Activated T-helper 17 cell treated with anti-CD3 and anti-CD28 coated beads, Interleukin-2, amount 50 U/mL, for 72 hours (primary cell): ENCODE results near the gene PROSER3. TPM values are rescaled to one million over a fixed set of nuclear protein-coding genes. Genes with fewer than 3 reads are reported as not detected.
A peak's percentile ranks its signal among the peaks of the same experiment; 100 is the strongest.
"Not testable (repeated sequence)": the region's sequence is repeated elsewhere in the genome, so short reads cannot be mapped to it uniquely, and the experiment has no call there.

Source experiments
- ATAC-seq: fragments of 150-1000 bp; cut with Tn5 transposase; replicated peaks from 2 replicates; pipeline ENCODE4 v1.10.0; 2021; ENCODE audit warnings: mild to moderate bottlenecking, moderate library complexity
- H3K27ac Mint-ChIP-seq: one replicate; pipeline ENCODE4 v1.8.0; 2022; ENCODE audit warnings: mixed read lengths
- H3K27me3 Mint-ChIP-seq: one replicate; pipeline ENCODE4 v1.8.0; 2022; ENCODE audit warnings: mixed read lengths
- H3K36me3 Mint-ChIP-seq: one replicate; pipeline ENCODE4 v1.8.0; 2022; ENCODE audit warnings: low read depth, mild to moderate bottlenecking, mixed read lengths
- H3K4me1 Mint-ChIP-seq: one replicate; pipeline ENCODE4 v1.8.0; 2022; ENCODE audit warnings: mixed read lengths
- H3K4me3 Mint-ChIP-seq: one replicate; pipeline ENCODE4 v1.8.0; 2022; ENCODE audit warnings: mild to moderate bottlenecking, mixed read lengths
- H3K9me3 Mint-ChIP-seq: one replicate; pipeline ENCODE4 v1.8.0; 2022; ENCODE audit warnings: mixed read lengths
- total RNA-seq, 2 donors: library from RNA; stranded (reverse); gene quantifications; one replicate each; pipeline ENCODE4 v1.2.3, GENCODE V29; 2022

The PROSER3 gene
- total RNA-seq, 2 donors from 2014 or later = 28.4 to 31.2 TPM

- Mint-ChIP-seq H3K4me3 (peak overlapping the region; percentile 89), H3K4me1 (no peaks in the 10 kb centered on the region)
These were observed 39.5 kb upstream of the PROSER3 start for GRCh38 chr19:35718345-35719041.

GRCh38 chr19:35719402-35720162, 38.4 kb upstream of the PROSER3 start:
- peaks cover 92% of the 10 kb centered on the region for H3K36me3 Mint-ChIP-seq

More at GRCh38 chr19:35718345-35719041, 39.5 kb upstream of the PROSER3 start:
- peaks cover 92% of the 10 kb centered on the region for H3K36me3 Mint-ChIP-seq
- peak overlapping the region; percentile 94 for H3K27ac Mint-ChIP-seq
- H3K27me3 Mint-ChIP-seq = no peaks in the 10 kb centered on the region
- no peaks in the 10 kb centered on the region for H3K9me3 Mint-ChIP-seq
- ATAC-seq = peak; percentile 3

GRCh38 chr19:35720163-35720524, 37.8 kb upstream of the PROSER3 start:
- H3K4me1 Mint-ChIP-seq = peaks cover 5% of the 10 kb centered on the region
- no peak for ATAC-seq
- H3K36me3 Mint-ChIP-seq = peaks cover 92% of the 10 kb centered on the region
- H3K4me3 Mint-ChIP-seq = peak overlapping the region; percentile 89
- H3K27ac Mint-ChIP-seq = no peak overlapping the region
- H3K27me3 Mint-ChIP-seq = no peaks in the 10 kb centered on the region
- no peaks in the 10 kb centered on the region for H3K9me3 Mint-ChIP-seq

More at GRCh38 chr19:35719402-35720162, 38.4 kb upstream of the PROSER3 start:
- ATAC-seq = no peak
- peak overlapping the region; percentile 89 for H3K4me3 Mint-ChIP-seq
- peaks cover 5% of the 10 kb centered on the region for H3K4me1 Mint-ChIP-seq
- H3K27me3 Mint-ChIP-seq = no peaks in the 10 kb centered on the region
- peak overlapping the region; percentile 94 for H3K27ac Mint-ChIP-seq
- H3K9me3 Mint-ChIP-seq = no peaks in the 10 kb centered on the region

- no peak for ATAC-seq
- peaks cover 5% of the 10 kb centered on the region for H3K4me1 Mint-ChIP-seq
- H3K4me3 Mint-ChIP-seq = no peak overlapping the region
- peak overlapping the region; percentile 54 for H3K27ac Mint-ChIP-seq
- H3K9me3 Mint-ChIP-seq = no peaks in the 10 kb centered on the region
- H3K27me3 Mint-ChIP-seq = no peaks in the 10 kb centered on the region
- peaks cover 92% of the 10 kb centered on the region for H3K36me3 Mint-ChIP-seq
These were observed 37.3 kb upstream of the PROSER3 start for GRCh38 chr19:35720648-35721047.

GRCh38 chr19:35721374-35721773, 36.6 kb upstream of the PROSER3 start:
- H3K4me3 Mint-ChIP-seq = peak overlapping the region; percentile 15
- H3K36me3 Mint-ChIP-seq = peaks cover 92% of the 10 kb centered on the region

GRCh38 chr19:35722461-35722860, 35.5 kb upstream of the PROSER3 start:
- no peak for ATAC-seq
- peak overlapping the region; percentile 54 for H3K27ac Mint-ChIP-seq
- no peaks in the 10 kb centered on the region for H3K27me3 Mint-ChIP-seq
- no peaks in the 10 kb centered on the region for H3K9me3 Mint-ChIP-seq
- H3K36me3 Mint-ChIP-seq = peaks cover 92% of the 10 kb centered on the region
- peak overlapping the region; percentile 15 for H3K4me3 Mint-ChIP-seq
- H3K4me1 Mint-ChIP-seq = peaks cover 5% of the 10 kb centered on the region

More at GRCh38 chr19:35721374-35721773, 36.6 kb upstream of the PROSER3 start:
- H3K4me1 Mint-ChIP-seq = peaks cover 5% of the 10 kb centered on the region
- ATAC-seq = no peak
- H3K27ac Mint-ChIP-seq = peak overlapping the region; percentile 54
- H3K9me3 Mint-ChIP-seq = no peaks in the 10 kb centered on the region
- no peaks in the 10 kb centered on the region for H3K27me3 Mint-ChIP-seq

GRCh38 chr19:35722897-35723296, 35.1 kb upstream of the PROSER3 start:
- no peaks in the 10 kb centered on the region for H3K9me3 Mint-ChIP-seq
- H3K27ac Mint-ChIP-seq = peak overlapping the region; percentile 54
- ATAC-seq = no peak
- no peaks in the 10 kb centered on the region for H3K27me3 Mint-ChIP-seq
- peaks cover 5% of the 10 kb centered on the region for H3K4me1 Mint-ChIP-seq
- peaks cover 96% of the 10 kb centered on the region for H3K36me3 Mint-ChIP-seq
- H3K4me3 Mint-ChIP-seq = peak overlapping the region; percentile 15

GRCh38 chr19:35723671-35724070, 34.3 kb upstream of the PROSER3 start:
- peaks cover 5% of the 10 kb centered on the region for H3K4me1 Mint-ChIP-seq
- no peaks in the 10 kb centered on the region for H3K9me3 Mint-ChIP-seq
- no peak overlapping the region for H3K27ac Mint-ChIP-seq
- H3K4me3 Mint-ChIP-seq = no peak overlapping the region
- H3K36me3 Mint-ChIP-seq = peaks cover 100% of the 10 kb centered on the region
- no peak for ATAC-seq
- H3K27me3 Mint-ChIP-seq = no peaks in the 10 kb centered on the region

GRCh38 chr19:35724132-35724531, 33.8 kb upstream of the PROSER3 start:
- peaks cover 100% of the 10 kb centered on the region for H3K36me3 Mint-ChIP-seq
- not testable (repeated sequence) for H3K27me3 Mint-ChIP-seq, H3K4me3 Mint-ChIP-seq, H3K4me1 Mint-ChIP-seq, H3K27ac Mint-ChIP-seq, ATAC-seq, H3K9me3 Mint-ChIP-seq

GRCh38 chr19:35724560-35724959, 33.4 kb upstream of the PROSER3 start:
- no peaks in the 10 kb centered on the region for H3K9me3 Mint-ChIP-seq
- H3K27me3 Mint-ChIP-seq = no peaks in the 10 kb centered on the region
- ATAC-seq = no peak
- no peak overlapping the region for H3K27ac Mint-ChIP-seq
- H3K4me1 Mint-ChIP-seq = peaks cover 5% of the 10 kb centered on the region
- H3K36me3 Mint-ChIP-seq = peaks cover 100% of the 10 kb centered on the region
- H3K4me3 Mint-ChIP-seq = no peak overlapping the region

- Mint-ChIP-seq H3K27me3 (no peaks in the 10 kb centered on the region), H3K4me3 (no peak overlapping the region), H3K9me3 (no peaks in the 10 kb centered on the region), H3K4me1 (peaks cover 5% of the 10 kb centered on the region), H3K36me3 (peaks cover 100% of the 10 kb centered on the region), H3K27ac (no peak overlapping the region)
- no peak for ATAC-seq
These were observed 32.6 kb upstream of the PROSER3 start for GRCh38 chr19:35725216-35725861.

- Mint-ChIP-seq H3K4me1 (peaks cover 10% of the 10 kb centered on the region), H3K27ac (peak overlapping the region; percentile 69), H3K9me3 (no peaks in the 10 kb centered on the region), H3K36me3 (peaks cover 98% of the 10 kb centered on the region), H3K27me3 (no peaks in the 10 kb centered on the region), H3K4me3 (no peak overlapping the region)
- no peak for ATAC-seq
These were observed 30.7 kb upstream of the PROSER3 start for GRCh38 chr19:35727053-35727955.

- peaks cover 89% of the 10 kb centered on the region for H3K36me3 Mint-ChIP-seq
- peaks cover 10% of the 10 kb centered on the region for H3K4me1 Mint-ChIP-seq
- no peaks in the 10 kb centered on the region for H3K27me3 Mint-ChIP-seq
- no peak for ATAC-seq
- H3K27ac Mint-ChIP-seq = peak overlapping the region; percentile 69
- no peak overlapping the region for H3K4me3 Mint-ChIP-seq
- H3K9me3 Mint-ChIP-seq = no peaks in the 10 kb centered on the region
These were observed 29.8 kb upstream of the PROSER3 start for GRCh38 chr19:35727956-35728706.
